GM12878 (cell line): Measurements from ENCODE around the gene SIGLECL1. TPM values are rescaled to one million over a fixed set of nuclear protein-coding genes. Genes with fewer than 3 reads are reported as not detected.

ENCODE experiments used
- ATAC-seq: fragments of 200-7000 bp; cut with Tn5 transposase; 3 replicates; pipeline ENCODE4 v1.9.1; 2020; ENCODE audit warnings: mild to moderate bottlenecking, moderate library complexity
- BruUV-seq: library from RNA; stranded (reverse); fragments of 400-500 nt; replicated peaks from 2 replicates; lab custom pipeline; 2021; lab: Mats Ljungman, UMichigan
- CTCF ChIA-PET: fragments of 300-600 bp; sonication (Branson Sonifier 250); formaldehyde crosslinking; extraction: SDS; loops from one replicate; lab custom pipeline; 2021; ENCODE audit warnings: inconsistent platforms; lab: Yijun Ruan, JAX
- POLR2A ChIA-PET: fragments of 350-600 bp; formaldehyde crosslinking; extraction: SDS; loops from one replicate; lab custom pipeline; 2021; ENCODE audit warnings: inconsistent platforms; lab: Charles Lee
- RAD21 ChIA-PET: fragments of 300-600 bp; sonication (Branson Sonifier 250); formaldehyde crosslinking; loops from one replicate; lab custom pipeline; 2023; ENCODE audit warnings: antibody characterized with exemption; ENCODE audit not compliant: unreplicated experiment; lab: Charles Lee
- SMC1A ChIA-PET: fragments of 300-600 bp; sonication (Branson Sonifier 250); formaldehyde crosslinking; loops from one replicate; lab custom pipeline; 2023; ENCODE audit not compliant: unreplicated experiment, uncharacterized antibody; lab: Charles Lee
- DNase-seq: peaks from one replicate; pipeline ENCODE4 v3.0.0-alpha.2; 2011; ENCODE audit warnings: low read depth, low spot score
- FAIRE-seq: peaks from 3 replicates; lab custom pipeline; 2011; peaks lifted over from hg19 to GRCh38; lab: Jason Lieb, UNC
- H2AFZ ChIP-seq: 2 replicates; pipeline ENCODE4 v1.6.0; 2011; ENCODE audit warnings: low read depth, low read length, control low read depth; ENCODE audit not compliant: control insufficient read depth
- H3K27ac ChIP-seq: 2 replicates; pipeline ENCODE4 v1.5.1; 2011; ENCODE audit warnings: control low read depth; ENCODE audit not compliant: control insufficient read depth, insufficient read depth
- H3K27me3 ChIP-seq, 2 experiments: replicated peaks in 1 of 2; 2 replicates each; pipeline versions ENCODE4 v1.6.0 to v1.6.1; 2011; ENCODE audit warnings: low read length in 1 of 2; ENCODE audit not compliant: control insufficient read depth in 2 of 2, insufficient read depth in 2 of 2
- H3K36me3 ChIP-seq, 2 experiments: 2 replicates each; pipeline ENCODE4 v1.5.1; 2011; ENCODE audit warnings: low read length in 1 of 2; ENCODE audit not compliant: control insufficient read depth in 2 of 2, insufficient read depth in 2 of 2
- H3K4me1 ChIP-seq: 2 replicates; pipeline ENCODE4 v1.6.1; 2011; ENCODE audit warnings: mild to moderate bottlenecking, low read length, moderate library complexity, mixed read lengths; ENCODE audit not compliant: control insufficient read depth, insufficient read depth
- H3K4me2 ChIP-seq: 2 replicates; pipeline ENCODE4 v1.6.0; 2011; ENCODE audit warnings: control low read depth; ENCODE audit not compliant: control insufficient read depth, insufficient read depth
- H3K4me3 ChIP-seq: fragments of 200-600 bp; sonication (generic); 2 replicates; pipeline ENCODE4 v1.5.1; 2016
- H3K79me2 ChIP-seq: 2 replicates; pipeline ENCODE4 v1.6.0; 2011; ENCODE audit warnings: low read length; ENCODE audit not compliant: control insufficient read depth, insufficient read depth
- H3K9ac ChIP-seq: 2 replicates; pipeline ENCODE4 v1.8.0; 2011; ENCODE audit warnings: low read length, control low read depth, mixed read lengths; ENCODE audit not compliant: control insufficient read depth, insufficient read depth
- H3K9me3 ChIP-seq: replicated peaks from 3 replicates; pipeline ENCODE4 v1.5.1; 2011; ENCODE audit warnings: mild to moderate bottlenecking, low read length; ENCODE audit not compliant: control insufficient read depth, insufficient read depth
- H4K20me1 ChIP-seq: 2 replicates; pipeline ENCODE4 v1.6.0; 2011; ENCODE audit not compliant: control insufficient read depth, insufficient read depth
- BACH1 ChIP-seq: fragments of 450-650 bp; IDR thresholded peaks from 2 replicates; pipeline ENCODE4 v1.6.1; 2017; ENCODE audit warnings: mild to moderate bottlenecking, borderline replicate concordance
- BHLHE40 ChIP-seq, 2 experiments: fragments of 450-650 bp in 1 of 2; IDR thresholded peaks; 2 replicates each; pipeline ENCODE4 v1.6.1; 2011 to 2017; ENCODE audit warnings: low read depth in 2 of 2, borderline replicate concordance in 1 of 2, improper control_type of control experiment in 1 of 2, low read length in 1 of 2, mild to moderate bottlenecking in 1 of 2
- BMI1 ChIP-seq: fragments of 450-650 bp; IDR thresholded peaks from 2 replicates; pipeline ENCODE4 v1.6.1; 2016; ENCODE audit warnings: mild to moderate bottlenecking, moderate library complexity, borderline replicate concordance
- CHD2 ChIP-seq: IDR thresholded peaks from 2 replicates; pipeline ENCODE4 v1.6.1; 2011; ENCODE audit warnings: low read depth, low read length, improper control_type of control experiment, borderline replicate concordance
- CREB1 ChIP-seq: IDR thresholded peaks from 2 replicates; pipeline ENCODE4 v1.6.1; 2012; ENCODE audit warnings: low read depth, mild to moderate bottlenecking, inconsistent platforms
- HCFC1 ChIP-seq: fragments of 150-350 bp; IDR thresholded peaks from 2 replicates; pipeline ENCODE4 v1.6.1; 2014; ENCODE audit warnings: low read length
- KAT2A ChIP-seq: conservative IDR thresholded peaks from 2 replicates; pipeline ENCODE4 v1.6.1; 2011; ENCODE audit warnings: low read depth, low read length; ENCODE audit not compliant: control insufficient read depth
- MXI1 ChIP-seq: fragments of 150-350 bp; IDR thresholded peaks from 2 replicates; pipeline ENCODE4 v1.6.1; 2011; ENCODE audit warnings: low read depth, mild to moderate bottlenecking, inconsistent platforms, low read length, improper control_type of control experiment
- NR2C2 ChIP-seq: IDR thresholded peaks from 2 replicates; pipeline ENCODE4 v1.6.1; 2011; ENCODE audit warnings: borderline replicate concordance, low read depth; ENCODE audit not compliant: control insufficient read depth, insufficient read length
- PAX5 ChIP-seq: IDR thresholded peaks from 2 replicates; pipeline ENCODE4 v1.6.1; 2011; ENCODE audit warnings: low read depth, low read length, borderline replicate concordance
- PKNOX1 ChIP-seq: fragments of 450-650 bp; IDR thresholded peaks from 2 replicates; pipeline ENCODE4 v1.6.1; 2016; ENCODE audit warnings: mild to moderate bottlenecking
- TAF1 ChIP-seq: IDR thresholded peaks from 2 replicates; pipeline ENCODE4 v1.6.1; 2011; ENCODE audit warnings: mild to moderate bottlenecking, low read depth, low read length, borderline replicate concordance
- ZBTB4 ChIP-seq: fragments of 450-650 bp; formaldehyde crosslinking; IDR thresholded peaks from 2 replicates; pipeline ENCODE4 v1.4.0; 2022; ENCODE audit warnings: mild to moderate bottlenecking, moderate library complexity
- ZBTB40 ChIP-seq: fragments of 450-650 bp; IDR thresholded peaks from 2 replicates; pipeline ENCODE4 v1.6.1; 2016; ENCODE audit warnings: mild to moderate bottlenecking, moderate library complexity, borderline replicate concordance
- ZNF207 ChIP-seq: fragments of 450-650 bp; IDR thresholded peaks from 2 replicates; pipeline ENCODE4 v1.6.1; 2014; ENCODE audit warnings: antibody characterized with exemption, mild to moderate bottlenecking, borderline replicate concordance
- ZNF274 ChIP-seq: IDR thresholded peaks from one replicate; pipeline ENCODE4 v1.8.0; 2011; ENCODE audit not compliant: insufficient read length, insufficient read depth
- ZNF384 ChIP-seq: IDR thresholded peaks from 2 replicates; pipeline ENCODE4 v1.6.1; 2012; ENCODE audit warnings: low read depth, mild to moderate bottlenecking, low read length, improper control_type of control experiment, borderline replicate concordance
- WGBS: methylation state at CpG from one replicate; pipeline ENCODE4 v1.1.6; 2016; ENCODE audit warnings: low lambda C conversion rate; ENCODE audit not compliant: insufficient replicate concordance, insufficient coverage; ENCODE audit errors: missing lambda C conversion rate; 5-methylcytosine and 5-hydroxymethylcytosine counted together
- in situ Hi-C: fragments of 300-500 bp; cut with MboI; formaldehyde crosslinking; loops from 9 replicates; pipeline ENCODE4 v1.14.3; 2018; ENCODE audit warnings: mixed read lengths
- intact Hi-C: fragments of 100-400 bp; cut with micrococcal nuclease; formaldehyde crosslinking; loops from one replicate; pipeline ENCODE4 v1.14.2; 2022; ENCODE audit not compliant: unreplicated experiment
- polyA plus RNA-seq, 11 experiments: library from polyadenylated mRNA; depleted of rRNA in 4 of 11; unstranded in 6 of 11; stranded (reverse) in 5 of 11; fragments of >200 nt; fragmentation: Nextera tagmentation in 4 of 11; fragmentation: Illumina TruSeq in 1 of 11; extraction: Ambion mirVana in 4 of 11; extraction: Trizol in 1 of 11; gene quantifications; 1 replicate in 1 of 11; 2 replicates in 10 of 11; pipeline versions ENCODE4 v1.2.1 to v1.2.3, GENCODE V29; 2011 to 2016; ENCODE audit warnings: inconsistent platforms in 2 of 11, missing spikeins in 2 of 11, low read depth in 1 of 11
- total RNA-seq, 4 experiments: library from RNA; depleted of rRNA in 3 of 4; stranded (reverse); fragments of >200 nt in 3 of 4; fragmentation: Illumina TruSeq in 1 of 4; extraction: Trizol in 1 of 4; gene quantifications; 2 replicates each; pipeline versions ENCODE4 v1.2.1 to v1.2.3, GENCODE V29; 2013 to 2021

SIGLECL1 gene
- total and polyA plus RNA-seq, 10 of the 15 experiments (the other 5 are each of a cell fraction or from before 2014, with no cell fraction given), result not detected

GRCh38 chr19:51224163-51224641 lies 26.7 kb upstream of the SIGLECL1 start:
- no peak for FAIRE-seq
- ChIA-PET CTCF (interaction anchor here (1.7 kb wide), 1 partner anchor 35 kb away, joined by 4 read pairs; no protein-coding TSS in a partner anchor), RAD21 (no interaction called here)
- TF ChIP-seq KAT2A (no peak), BHLHE40 (IDR thresholded peaks at IDR 0.05; ENCODE audit: borderline replicate concordance in 1 of 2, low read depth in 2 of 2, low read length in 1 of 2) (no peak), PAX5 (no peak), CREB1 (no peak), ZNF274 (no peak), NR2C2 (no peak), MXI1 (no peak), TAF1 (no peak), ZBTB4 (CRISPR knock-in tag) (no peak), PKNOX1 (no peak), ZNF384 (no peak), ZNF207 (no peak), BMI1 (no peak), BACH1 (no peak), HCFC1 (no peak), ZBTB40 (no peak), CHD2 (no peak)

More at GRCh38 chr19:51224163-51224641, 26.7 kb upstream of the SIGLECL1 start:
- intact Hi-C loops (no loop called here), in situ Hi-C loops (no loop called here)
- H3K27me3 ChIP-seq, result no peaks in the 10 kb centered on the region; a peak in 1 of 4 replicates
- DNase-seq (no peak), ATAC-seq (no peak)
- H2AFZ ChIP-seq, result no peak overlapping the region
- H3K27ac ChIP-seq, result no peak overlapping the region
- WGBS, result 15% methylated on average over 3 of the region's 3 CpGs
- no peaks in the 10 kb centered on the region for H3K36me3 ChIP-seq
- no peak overlapping the region for H3K4me2 ChIP-seq
- H3K4me1 ChIP-seq, result no peaks in the 10 kb centered on the region
- no peaks in the 10 kb centered on the region for H4K20me1 ChIP-seq
- POLR2A ChIA-PET, result no interaction called here
- BruUV-seq, result no TSS peak
- no peak overlapping the region for H3K9ac ChIP-seq
- SMC1A ChIA-PET, result no interaction called here
- no peaks in the 10 kb centered on the region for H3K79me2 ChIP-seq
- H3K9me3 ChIP-seq, result no peaks in the 10 kb centered on the region; the same call in 2 of the 3 replicates
- H3K4me3 ChIP-seq, result no peak overlapping the region
